Trophoblast cell (in vitro differentiated cells and primary cell): ENCODE data around the gene GHRL.

Experiments used
- DNase-seq, 2 donors: peaks; one replicate each; pipeline ENCODE4 v3.0.0-alpha.2; 2016
- H2AFZ ChIP-seq: 2 replicates; pipeline ENCODE4 v1.6.1; 2013; ENCODE audit warnings: low read length, moderate library complexity, mild to moderate bottlenecking; ENCODE audit not compliant: insufficient read depth, poor library complexity
- H2AK5ac ChIP-seq: 2 replicates; pipeline ENCODE4 v1.6.1; 2013; ENCODE audit warnings: mild to moderate bottlenecking, low read length
- H2BK120ac ChIP-seq: 2 replicates; pipeline ENCODE4 v1.6.1; 2013; ENCODE audit warnings: low read length, mild to moderate bottlenecking, moderate library complexity; ENCODE audit not compliant: insufficient read depth, poor library complexity
- H2BK12ac ChIP-seq: 2 replicates; pipeline ENCODE4 v1.6.1; 2013; ENCODE audit warnings: mild to moderate bottlenecking, low read length, moderate library complexity
- H2BK5ac ChIP-seq: 2 replicates; pipeline ENCODE4 v1.6.1; 2013; ENCODE audit warnings: low read length, low read depth, moderate library complexity, mild to moderate bottlenecking; ENCODE audit not compliant: poor library complexity
- H3K14ac ChIP-seq: 2 replicates; pipeline ENCODE4 v1.6.1; 2013; ENCODE audit warnings: mild to moderate bottlenecking, low read length
- H3K18ac ChIP-seq: 2 replicates; pipeline ENCODE4 v1.6.1; 2013; ENCODE audit warnings: mild to moderate bottlenecking, low read length
- H3K23ac ChIP-seq: 2 replicates; pipeline ENCODE4 v1.6.1; 2013; ENCODE audit warnings: low read length
- H3K27ac ChIP-seq: 2 replicates; pipeline ENCODE4 v1.5.1; 2013; ENCODE audit warnings: low read depth, mild to moderate bottlenecking, inconsistent platforms, low read length, moderate library complexity
- H3K27me3 ChIP-seq: 2 replicates; pipeline ENCODE4 v1.6.1; 2013; ENCODE audit warnings: inconsistent platforms, mild to moderate bottlenecking, low read length, moderate library complexity; ENCODE audit not compliant: insufficient read depth
- H3K36me3 ChIP-seq, 2 experiments: 1 replicate in 1 of 2; 2 replicates in 1 of 2; pipeline ENCODE4 v1.6.1; 2013; ENCODE audit warnings: low read length in 2 of 2, mild to moderate bottlenecking in 2 of 2, moderate library complexity in 1 of 2; ENCODE audit not compliant: insufficient read depth in 2 of 2, control insufficient read depth in 1 of 2
- H3K4ac ChIP-seq: 2 replicates; pipeline ENCODE4 v1.6.1; 2013; ENCODE audit warnings: low read depth, mild to moderate bottlenecking, low read length, moderate library complexity
- H3K4me1 ChIP-seq, 2 experiments: 1 replicate in 1 of 2; 2 replicates in 1 of 2; pipeline ENCODE4 v1.6.1; 2013; ENCODE audit warnings: low read length in 2 of 2, mild to moderate bottlenecking in 2 of 2, moderate library complexity in 1 of 2; ENCODE audit not compliant: insufficient read depth in 2 of 2, control insufficient read depth in 1 of 2
- H3K4me2 ChIP-seq: 2 replicates; pipeline ENCODE4 v1.6.1; 2013; ENCODE audit warnings: inconsistent platforms, mild to moderate bottlenecking, low read length, moderate library complexity
- H3K4me3 ChIP-seq: 2 replicates; pipeline ENCODE4 v1.5.1; 2013; ENCODE audit warnings: mild to moderate bottlenecking, low read depth, low read length, inconsistent platforms
- H3K79me1 ChIP-seq: one replicate; pipeline ENCODE4 v1.6.1; 2013; ENCODE audit warnings: low read length
- H3K79me2 ChIP-seq: 2 replicates; pipeline ENCODE4 v1.6.1; 2013; ENCODE audit warnings: low read length, mild to moderate bottlenecking; ENCODE audit not compliant: control insufficient read depth, insufficient read depth, poor library complexity
- H3K9ac ChIP-seq: 2 replicates; pipeline ENCODE4 v1.6.1; 2013; ENCODE audit warnings: mild to moderate bottlenecking, low read length
- H3K9me3 ChIP-seq: 2 replicates; pipeline ENCODE4 v1.6.1; 2013; ENCODE audit warnings: low read depth, mild to moderate bottlenecking, control low read depth, inconsistent platforms, low read length; ENCODE audit not compliant: insufficient read depth
- H4K12ac ChIP-seq: 2 replicates; pipeline ENCODE4 v1.6.1; 2013; ENCODE audit warnings: low read depth, mild to moderate bottlenecking, low read length, moderate library complexity
- H4K8ac ChIP-seq: 2 replicates; pipeline ENCODE4 v1.6.1; 2013; ENCODE audit warnings: low read depth, mild to moderate bottlenecking, low read length, moderate library complexity
- H4K91ac ChIP-seq: one replicate; pipeline ENCODE4 v1.6.1; 2013; ENCODE audit warnings: low read depth, mild to moderate bottlenecking, low read length, moderate library complexity
- WGBS: extraction: QIAGEN DNeasy Blood & Tissue Kit; methylation state at CpG from one replicate; pipeline ENCODE4 v1.1.7; 2013; ENCODE audit warnings: missing lambda C conversion rate; ENCODE audit not compliant: insufficient read length, insufficient coverage; ENCODE audit errors: extremely low coverage; 5-methylcytosine and 5-hydroxymethylcytosine counted together

GHRL gene

GRCh38 chr3:10336761-10337160 lies 44.0 kb upstream of the GHRL start:
- no CpG with 5 or more reads among the region's 11 CpGs for WGBS
- no peak overlapping the region for H4K91ac ChIP-seq
- H3K27me3 ChIP-seq = no peaks in the 10 kb centered on the region
- no peak for DNase-seq
- H2AK5ac ChIP-seq = no peak overlapping the region
- H3K79me1 ChIP-seq = no peaks in the 10 kb centered on the region
- no peak overlapping the region for H3K4ac ChIP-seq
- no peaks in the 10 kb centered on the region for H3K9me3 ChIP-seq
- H3K9ac ChIP-seq = no peak overlapping the region
- H3K27ac ChIP-seq = no peak overlapping the region
- H3K36me3 ChIP-seq = no peaks in the 10 kb centered on the region
- no peaks in the 10 kb centered on the region for H3K4me1 ChIP-seq
- no peak overlapping the region for H3K23ac ChIP-seq
- no peak overlapping the region for H3K14ac ChIP-seq
- no peak overlapping the region for H3K4me3 ChIP-seq
- H4K8ac ChIP-seq = no peak overlapping the region
- H2BK5ac ChIP-seq = no peak overlapping the region
- no peaks in the 10 kb centered on the region for H3K79me2 ChIP-seq
- H4K12ac ChIP-seq = no peak overlapping the region
- no peak overlapping the region for H2BK120ac ChIP-seq
- no peak overlapping the region for H2BK12ac ChIP-seq
- H2AFZ ChIP-seq = no peak overlapping the region
- no peak overlapping the region for H3K18ac ChIP-seq
- no peak overlapping the region for H3K4me2 ChIP-seq

- no peak for DNase-seq
- H3K27me3 ChIP-seq = no peaks in the 10 kb centered on the region
- no peak overlapping the region for H2BK5ac ChIP-seq
- H3K9ac ChIP-seq = no peak overlapping the region
- H4K8ac ChIP-seq = no peak overlapping the region
- no peak overlapping the region for H2BK120ac ChIP-seq
- H3K18ac ChIP-seq = no peak overlapping the region
- H3K4me3 ChIP-seq = no peak overlapping the region
- no peak overlapping the region for H2AK5ac ChIP-seq
- no peak overlapping the region for H2AFZ ChIP-seq
- WGBS = no CpG with 5 or more reads among the region's 29 CpGs
- H2BK12ac ChIP-seq = no peak overlapping the region
- H3K4me2 ChIP-seq = no peak overlapping the region
- H4K12ac ChIP-seq = no peak overlapping the region
- H3K36me3 ChIP-seq = no peaks in the 10 kb centered on the region
- no peaks in the 10 kb centered on the region for H3K79me1 ChIP-seq
- no peaks in the 10 kb centered on the region for H3K4me1 ChIP-seq
- H3K9me3 ChIP-seq = no peaks in the 10 kb centered on the region
- H4K91ac ChIP-seq = no peak overlapping the region
- no peak overlapping the region for H3K4ac ChIP-seq
- no peak overlapping the region for H3K27ac ChIP-seq
- no peak overlapping the region for H3K23ac ChIP-seq
- H3K14ac ChIP-seq = no peak overlapping the region
- no peaks in the 10 kb centered on the region for H3K79me2 ChIP-seq
Observed at GRCh38 chr3:10335871-10336622, 43.3 kb upstream of the GHRL start.

- H3K4me1 ChIP-seq = no peaks in the 10 kb centered on the region
- H3K18ac ChIP-seq = no peak overlapping the region
Observed at GRCh38 chr3:10335190-10335738, 42.5 kb upstream of the GHRL start.

GRCh38 chr3:10334459-10334858 lies 41.7 kb upstream of the GHRL start:
- Histone ChIP-seq H3K79me2 (no peaks in the 10 kb centered on the region), H3K4ac (no peak overlapping the region), H2BK120ac (no peak overlapping the region), H3K9ac (no peak overlapping the region), H3K79me1 (no peaks in the 10 kb centered on the region), H2BK5ac (no peak overlapping the region), H2BK12ac (no peak overlapping the region), H2AK5ac (no peak overlapping the region), H4K12ac (no peak overlapping the region), H3K27ac (no peak overlapping the region), H3K4me1 (no peaks in the 10 kb centered on the region), H3K4me3 (no peak overlapping the region), H3K23ac (no peak overlapping the region), H3K18ac (no peak overlapping the region), H3K14ac (no peak overlapping the region), H3K36me3 (no peaks in the 10 kb centered on the region), H3K4me2 (no peak overlapping the region), H4K8ac (no peak overlapping the region), H4K91ac (no peak overlapping the region), H3K27me3 (peaks cover 3% of the 10 kb centered on the region), H3K9me3 (no peaks in the 10 kb centered on the region), H2AFZ (no peak overlapping the region)
- peak; percentile 28 to 48 for DNase-seq
- WGBS = no CpG with 5 or more reads among the region's 12 CpGs

More at GRCh38 chr3:10335190-10335738, 42.5 kb upstream of the GHRL start:
- Histone ChIP-seq H2AK5ac (no peak overlapping the region), H3K27ac (no peak overlapping the region), H3K23ac (no peak overlapping the region), H2BK5ac (no peak overlapping the region), H3K4me3 (no peak overlapping the region), H3K79me1 (no peaks in the 10 kb centered on the region), H2BK12ac (no peak overlapping the region), H3K9ac (no peak overlapping the region), H4K8ac (no peak overlapping the region), H3K4me2 (no peak overlapping the region), H2BK120ac (no peak overlapping the region), H3K14ac (no peak overlapping the region), H4K91ac (no peak overlapping the region), H3K27me3 (peaks cover 3% of the 10 kb centered on the region), H3K36me3 (no peaks in the 10 kb centered on the region), H3K79me2 (no peaks in the 10 kb centered on the region), H4K12ac (no peak overlapping the region), H3K4ac (no peak overlapping the region), H2AFZ (no peak overlapping the region), H3K9me3 (no peaks in the 10 kb centered on the region)
- DNase-seq = no peak
- WGBS = no CpG with 5 or more reads among the region's 4 CpGs
